SK-N-SH treated with all-trans-retinoic acid at 6 μM for 48 hours (cell line): Measurements from ENCODE around the gene TSPAN18.

Source experiments
- ATAC-seq: fragments of 200-7000 bp; cut with Tn5 transposase; 3 replicates; pipeline ENCODE4 v1.9.1; 2020; ENCODE audit warnings: mild to moderate bottlenecking, moderate library complexity
- BACH2 ChIP-seq: fragments of 250-450 bp; sonication (Bioruptor Pico); IDR thresholded peaks from 2 replicates; pipeline ENCODE4 v1.9.0; 2021; ENCODE audit warnings: mild to moderate bottlenecking, borderline replicate concordance
- CSDC2 ChIP-seq: fragments of 250-450 bp; sonication (Bioruptor Pico); IDR thresholded peaks from 2 replicates; pipeline ENCODE4 v1.5.0; 2020; ENCODE audit warnings: mild to moderate bottlenecking, moderate library complexity
- ESRRG ChIP-seq: fragments of 250-450 bp; sonication (Bioruptor Pico); IDR thresholded peaks from 2 replicates; pipeline ENCODE4 v1.6.1; 2021; ENCODE audit warnings: mild to moderate bottlenecking
- GLIS3 ChIP-seq: fragments of 250-450 bp; sonication (Bioruptor Pico); IDR thresholded peaks from 2 replicates; pipeline ENCODE4 v1.5.0; 2020; ENCODE audit warnings: mild to moderate bottlenecking, moderate library complexity
- ISL1 ChIP-seq: fragments of 250-450 bp; sonication (Bioruptor Pico); IDR thresholded peaks from 2 replicates; pipeline ENCODE4 v2.1.2; 2022; ENCODE audit warnings: mild to moderate bottlenecking, moderate library complexity
- OSR1 ChIP-seq: fragments of 250-450 bp; sonication (Bioruptor Pico); IDR thresholded peaks from 2 replicates; pipeline ENCODE4 v1.8.0; 2022; ENCODE audit warnings: moderate library complexity, mild to moderate bottlenecking, inconsistent platforms
- PPARA ChIP-seq: fragments of 250-450 bp; sonication (Bioruptor Pico); IDR thresholded peaks from 2 replicates; pipeline ENCODE4 v1.5.0; 2020; ENCODE audit warnings: mild to moderate bottlenecking, borderline replicate concordance
- SNAI2 ChIP-seq: fragments of 250-450 bp; sonication (Bioruptor Pico); IDR thresholded peaks from 2 replicates; pipeline ENCODE4 v1.5.0; 2020; ENCODE audit warnings: mild to moderate bottlenecking, moderate library complexity
- TOX ChIP-seq: fragments of 250-450 bp; sonication (Bioruptor Pico); IDR thresholded peaks from 2 replicates; pipeline ENCODE4 v1.8.0; 2021; ENCODE audit warnings: mild to moderate bottlenecking, moderate library complexity, borderline replicate concordance
- ZFP3 ChIP-seq: fragments of 250-450 bp; sonication (Bioruptor Pico); IDR thresholded peaks from 2 replicates; pipeline ENCODE4 v1.5.0; 2020; ENCODE audit warnings: mild to moderate bottlenecking, moderate library complexity
- ZFP30 ChIP-seq: fragments of 450-650 bp; formaldehyde crosslinking; IDR thresholded peaks from 2 replicates; pipeline ENCODE4 v1.5.0; 2022; ENCODE audit warnings: mild to moderate bottlenecking, moderate library complexity
- ZNF565 ChIP-seq: fragments of 450-650 bp; formaldehyde crosslinking; conservative IDR thresholded peaks from 2 replicates; pipeline ENCODE4 v1.5.0; 2020; ENCODE audit warnings: low read depth, mild to moderate bottlenecking, moderate library complexity
- ZNF70 ChIP-seq: fragments of 450-650 bp; formaldehyde crosslinking; IDR thresholded peaks from 2 replicates; pipeline ENCODE4 v1.5.0; 2020; ENCODE audit warnings: mild to moderate bottlenecking, moderate library complexity
- TF ChIP-seq, protein P1 (sequence below): fragments of 250-450 bp; sonication (Bioruptor Pico); IDR thresholded peaks from 2 replicates; pipeline ENCODE4 v1.5.1; 2020; ENCODE audit warnings: low read depth, mild to moderate bottlenecking, moderate library complexity
- TF ChIP-seq, protein P2 (sequence below): fragments of 250-450 bp; sonication (Bioruptor Pico); IDR thresholded peaks from 2 replicates; pipeline ENCODE4 v1.8.0; 2021; ENCODE audit warnings: low read depth, mild to moderate bottlenecking, moderate library complexity, borderline replicate concordance
- TF ChIP-seq, protein P3 (sequence below): fragments of 250-450 bp; sonication (Bioruptor Pico); IDR thresholded peaks from 2 replicates; pipeline ENCODE4 v1.8.0; 2020; ENCODE audit warnings: mild to moderate bottlenecking, moderate library complexity, borderline replicate concordance
- TF ChIP-seq, protein P4 (sequence below): fragments of 250-450 bp; sonication (Bioruptor Pico); IDR thresholded peaks from 2 replicates; pipeline ENCODE4 v1.5.0; 2020; ENCODE audit warnings: mild to moderate bottlenecking, moderate library complexity
- TF ChIP-seq, protein P5 (sequence below): fragments of 250-450 bp; sonication (Bioruptor Pico); IDR thresholded peaks from 2 replicates; pipeline ENCODE4 v1.5.1; 2021; ENCODE audit warnings: mild to moderate bottlenecking, moderate library complexity

TSPAN18 gene

DNA sequence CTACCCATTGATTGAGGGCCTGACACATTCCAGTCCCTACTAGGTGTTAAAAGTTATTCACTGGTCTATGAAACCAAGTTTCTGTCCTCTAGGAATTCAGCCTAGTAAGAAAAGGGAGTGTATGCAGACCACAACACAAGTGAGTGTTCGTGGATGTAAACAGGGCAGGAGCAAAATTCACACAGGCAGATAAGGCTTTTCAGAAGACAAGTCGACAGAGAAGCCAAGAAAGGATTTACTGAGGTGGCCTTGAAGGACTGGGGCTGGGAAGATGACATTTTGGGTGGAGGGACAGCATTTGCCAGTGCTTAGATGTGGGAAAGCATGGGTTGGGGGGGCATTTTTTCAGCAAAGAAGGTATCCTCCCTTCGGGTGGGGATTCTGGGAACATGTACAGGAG is 76.2 kb downstream of the TSPAN18 start:
- TF ChIP-seq, protein P1, sequence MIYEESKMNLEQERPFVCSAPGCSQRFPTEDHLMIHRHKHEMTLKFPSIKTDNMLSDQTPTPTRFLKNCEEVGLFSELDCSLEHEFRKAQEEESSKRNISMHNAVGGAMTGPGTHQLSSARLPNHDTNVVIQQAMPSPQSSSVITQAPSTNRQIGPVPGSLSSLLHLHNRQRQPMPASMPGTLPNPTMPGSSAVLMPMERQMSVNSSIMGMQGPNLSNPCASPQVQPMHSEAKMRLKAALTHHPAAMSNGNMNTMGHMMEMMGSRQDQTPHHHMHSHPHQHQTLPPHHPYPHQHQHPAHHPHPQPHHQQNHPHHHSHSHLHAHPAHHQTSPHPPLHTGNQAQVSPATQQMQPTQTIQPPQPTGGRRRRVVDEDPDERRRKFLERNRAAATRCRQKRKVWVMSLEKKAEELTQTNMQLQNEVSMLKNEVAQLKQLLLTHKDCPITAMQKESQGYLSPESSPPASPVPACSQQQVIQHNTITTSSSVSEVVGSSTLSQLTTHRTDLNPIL (CRISPR knock-in tag) = no peak
- no peak for TF ChIP-seq CSDC2
- TF ChIP-seq ZFP30 (CRISPR knock-in tag) = no peak
- TF ChIP-seq, protein P2, sequence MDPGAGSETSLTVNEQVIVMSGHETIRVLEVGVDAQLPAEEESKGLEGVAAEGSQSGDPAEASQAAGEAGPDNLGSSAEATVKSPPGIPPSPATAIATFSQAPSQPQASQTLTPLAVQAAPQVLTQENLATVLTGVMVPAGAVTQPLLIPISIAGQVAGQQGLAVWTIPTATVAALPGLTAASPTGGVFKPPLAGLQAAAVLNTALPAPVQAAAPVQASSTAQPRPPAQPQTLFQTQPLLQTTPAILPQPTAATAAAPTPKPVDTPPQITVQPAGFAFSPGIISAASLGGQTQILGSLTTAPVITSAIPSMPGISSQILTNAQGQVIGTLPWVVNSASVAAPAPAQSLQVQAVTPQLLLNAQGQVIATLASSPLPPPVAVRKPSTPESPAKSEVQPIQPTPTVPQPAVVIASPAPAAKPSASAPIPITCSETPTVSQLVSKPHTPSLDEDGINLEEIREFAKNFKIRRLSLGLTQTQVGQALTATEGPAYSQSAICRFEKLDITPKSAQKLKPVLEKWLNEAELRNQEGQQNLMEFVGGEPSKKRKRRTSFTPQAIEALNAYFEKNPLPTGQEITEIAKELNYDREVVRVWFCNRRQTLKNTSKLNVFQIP (CRISPR knock-in tag) = no peak
- TF ChIP-seq ZFP3 = no peak
- TF ChIP-seq, protein P3, sequence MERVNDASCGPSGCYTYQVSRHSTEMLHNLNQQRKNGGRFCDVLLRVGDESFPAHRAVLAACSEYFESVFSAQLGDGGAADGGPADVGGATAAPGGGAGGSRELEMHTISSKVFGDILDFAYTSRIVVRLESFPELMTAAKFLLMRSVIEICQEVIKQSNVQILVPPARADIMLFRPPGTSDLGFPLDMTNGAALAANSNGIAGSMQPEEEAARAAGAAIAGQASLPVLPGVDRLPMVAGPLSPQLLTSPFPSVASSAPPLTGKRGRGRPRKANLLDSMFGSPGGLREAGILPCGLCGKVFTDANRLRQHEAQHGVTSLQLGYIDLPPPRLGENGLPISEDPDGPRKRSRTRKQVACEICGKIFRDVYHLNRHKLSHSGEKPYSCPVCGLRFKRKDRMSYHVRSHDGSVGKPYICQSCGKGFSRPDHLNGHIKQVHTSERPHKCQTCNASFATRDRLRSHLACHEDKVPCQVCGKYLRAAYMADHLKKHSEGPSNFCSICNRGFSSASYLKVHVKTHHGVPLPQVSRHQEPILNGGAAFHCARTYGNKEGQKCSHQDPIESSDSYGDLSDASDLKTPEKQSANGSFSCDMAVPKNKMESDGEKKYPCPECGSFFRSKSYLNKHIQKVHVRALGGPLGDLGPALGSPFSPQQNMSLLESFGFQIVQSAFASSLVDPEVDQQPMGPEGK (CRISPR knock-in tag) = no peak
- TF ChIP-seq, protein P4, sequence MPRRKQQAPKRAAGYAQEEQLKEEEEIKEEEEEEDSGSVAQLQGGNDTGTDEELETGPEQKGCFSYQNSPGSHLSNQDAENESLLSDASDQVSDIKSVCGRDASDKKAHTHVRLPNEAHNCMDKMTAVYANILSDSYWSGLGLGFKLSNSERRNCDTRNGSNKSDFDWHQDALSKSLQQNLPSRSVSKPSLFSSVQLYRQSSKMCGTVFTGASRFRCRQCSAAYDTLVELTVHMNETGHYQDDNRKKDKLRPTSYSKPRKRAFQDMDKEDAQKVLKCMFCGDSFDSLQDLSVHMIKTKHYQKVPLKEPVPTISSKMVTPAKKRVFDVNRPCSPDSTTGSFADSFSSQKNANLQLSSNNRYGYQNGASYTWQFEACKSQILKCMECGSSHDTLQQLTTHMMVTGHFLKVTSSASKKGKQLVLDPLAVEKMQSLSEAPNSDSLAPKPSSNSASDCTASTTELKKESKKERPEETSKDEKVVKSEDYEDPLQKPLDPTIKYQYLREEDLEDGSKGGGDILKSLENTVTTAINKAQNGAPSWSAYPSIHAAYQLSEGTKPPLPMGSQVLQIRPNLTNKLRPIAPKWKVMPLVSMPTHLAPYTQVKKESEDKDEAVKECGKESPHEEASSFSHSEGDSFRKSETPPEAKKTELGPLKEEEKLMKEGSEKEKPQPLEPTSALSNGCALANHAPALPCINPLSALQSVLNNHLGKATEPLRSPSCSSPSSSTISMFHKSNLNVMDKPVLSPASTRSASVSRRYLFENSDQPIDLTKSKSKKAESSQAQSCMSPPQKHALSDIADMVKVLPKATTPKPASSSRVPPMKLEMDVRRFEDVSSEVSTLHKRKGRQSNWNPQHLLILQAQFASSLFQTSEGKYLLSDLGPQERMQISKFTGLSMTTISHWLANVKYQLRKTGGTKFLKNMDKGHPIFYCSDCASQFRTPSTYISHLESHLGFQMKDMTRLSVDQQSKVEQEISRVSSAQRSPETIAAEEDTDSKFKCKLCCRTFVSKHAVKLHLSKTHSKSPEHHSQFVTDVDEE (CRISPR knock-in tag) = no peak
- TF ChIP-seq ZNF70 (CRISPR knock-in tag) = no peak
- TF ChIP-seq ZNF565 (CRISPR knock-in tag) = no peak
- TF ChIP-seq BACH2 (CRISPR knock-in tag) = no peak
- TF ChIP-seq PPARA (CRISPR knock-in tag) = no peak
- no peak for TF ChIP-seq ESRRG (CRISPR knock-in tag)
- no peak for ATAC-seq

DNA sequence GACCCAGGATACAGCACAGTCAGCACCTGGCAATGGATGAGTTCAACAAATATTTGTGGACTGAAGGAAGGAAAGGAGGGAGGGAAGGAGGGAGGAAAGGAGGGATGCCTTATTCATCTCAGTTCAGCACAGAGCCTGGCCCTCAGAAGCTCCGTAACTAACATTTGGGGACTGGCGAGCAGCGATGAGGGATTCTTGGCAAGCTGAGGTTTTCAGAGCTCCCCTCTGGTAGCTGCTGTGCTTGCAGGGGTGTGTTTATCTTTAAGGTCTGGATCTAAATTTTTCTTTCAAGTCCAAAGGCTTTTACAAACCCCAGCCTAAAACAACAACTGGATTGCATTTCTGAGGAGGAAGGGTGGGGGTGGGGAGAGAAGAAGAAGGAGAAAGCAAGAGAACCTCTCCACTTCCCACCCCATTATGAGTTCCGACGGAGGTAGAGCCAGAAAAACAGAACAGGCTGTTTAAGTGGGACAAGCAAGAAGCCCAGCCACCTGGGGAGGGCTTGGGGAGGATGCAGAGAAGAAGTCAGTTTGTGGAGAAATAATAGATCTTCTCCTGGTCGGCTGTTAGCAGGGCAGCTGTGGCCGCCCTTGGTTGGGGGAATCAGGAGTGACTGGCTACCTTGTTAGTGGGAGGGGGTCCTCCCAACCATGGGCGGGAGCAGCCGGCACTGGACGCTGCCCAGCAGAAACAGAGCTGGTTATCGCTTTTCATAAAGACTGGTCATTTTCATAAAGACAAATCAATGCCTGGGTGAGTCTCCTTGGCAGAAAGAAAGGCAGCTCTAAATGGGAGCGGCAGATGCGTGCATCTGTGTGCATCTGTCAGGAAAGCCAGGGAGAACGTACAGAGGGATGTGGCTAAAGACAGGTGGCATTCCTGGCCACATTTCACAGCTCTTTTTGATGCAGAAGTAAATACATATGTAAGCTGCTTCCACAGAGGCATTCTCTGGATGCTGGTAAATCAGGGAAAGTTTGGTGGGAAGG is 78.0 kb downstream of the TSPAN18 start:
- no peak for ATAC-seq
- TF ChIP-seq SNAI2 (CRISPR knock-in tag) (no peak), PPARA (CRISPR knock-in tag) (no peak), BACH2 (CRISPR knock-in tag) (no peak), ISL1 (CRISPR knock-in tag) (no peak), ZFP3 (no peak), GLIS3 (CRISPR knock-in tag) (no peak), ZFP30 (CRISPR knock-in tag) (no peak), CSDC2 (no peak), TOX (CRISPR knock-in tag) (no peak), OSR1 (CRISPR knock-in tag) (no peak)
- TF ChIP-seq, protein P4 (CRISPR knock-in tag) = no peak
- TF ChIP-seq, protein P5, sequence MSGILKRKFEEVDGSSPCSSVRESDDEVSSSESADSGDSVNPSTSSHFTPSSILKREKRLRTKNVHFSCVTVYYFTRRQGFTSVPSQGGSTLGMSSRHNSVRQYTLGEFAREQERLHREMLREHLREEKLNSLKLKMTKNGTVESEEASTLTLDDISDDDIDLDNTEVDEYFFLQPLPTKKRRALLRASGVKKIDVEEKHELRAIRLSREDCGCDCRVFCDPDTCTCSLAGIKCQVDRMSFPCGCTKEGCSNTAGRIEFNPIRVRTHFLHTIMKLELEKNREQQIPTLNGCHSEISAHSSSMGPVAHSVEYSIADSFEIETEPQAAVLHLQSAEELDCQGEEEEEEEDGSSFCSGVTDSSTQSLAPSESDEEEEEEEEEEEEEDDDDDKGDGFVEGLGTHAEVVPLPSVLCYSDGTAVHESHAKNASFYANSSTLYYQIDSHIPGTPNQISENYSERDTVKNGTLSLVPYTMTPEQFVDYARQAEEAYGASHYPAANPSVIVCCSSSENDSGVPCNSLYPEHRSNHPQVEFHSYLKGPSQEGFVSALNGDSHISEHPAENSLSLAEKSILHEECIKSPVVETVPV (CRISPR knock-in tag) = no peak
- TF ChIP-seq, protein P3 (CRISPR knock-in tag) = no peak
